HEK293 (cell line): Measurements from ENCODE around the gene ACSM4.

Experiments used
- CTCF ChIA-PET: fragments of 350-600 bp; formaldehyde crosslinking; extraction: SDS; loops from one replicate; lab custom pipeline; 2021; ENCODE audit warnings: antibody characterized with exemption; lab: Yijun Ruan, JAX
- POLR2A ChIA-PET: fragments of 300-600 bp; formaldehyde crosslinking; extraction: SDS; loops from one replicate; lab custom pipeline; 2020; ENCODE audit warnings: antibody characterized with exemption, inconsistent platforms; lab: Yijun Ruan, JAX
- H3K27ac ChIP-seq: fragments of 200-500 bp; sonication (Bioruptor generic); 2 replicates; pipeline ENCODE4 v1.5.1; 2014; ENCODE audit warnings: low read depth, low read length, control low read depth, inconsistent platforms; ENCODE audit errors: extremely low read depth
- H3K36me3 ChIP-seq, 2 experiments: fragments of 200-500 bp in 1 of 2; sonication (Bioruptor generic) in 1 of 2; 1 replicate in 1 of 2; 2 replicates in 1 of 2; pipeline ENCODE4 v1.5.1; 2014 to 2017; ENCODE audit warnings: inconsistent platforms in 2 of 2, low read length in 2 of 2; ENCODE audit not compliant: control insufficient read depth in 2 of 2, insufficient read depth in 1 of 2
- H3K4me1 ChIP-seq: fragments of 200-500 bp; sonication (Bioruptor generic); 2 replicates; pipeline ENCODE4 v1.5.1; 2014; ENCODE audit warnings: mild to moderate bottlenecking, low read length, inconsistent platforms; ENCODE audit not compliant: control insufficient read depth, insufficient read depth
- H3K4me3 ChIP-seq: 2 replicates; pipeline ENCODE4 v1.5.1; 2011; ENCODE audit warnings: low read depth, mild to moderate bottlenecking, control low read depth, low read length, moderate library complexity
- H3K9me3 ChIP-seq: fragments of 200-500 bp; sonication (Bioruptor generic); 2 replicates; pipeline ENCODE4 v1.5.1; 2014; ENCODE audit warnings: low read depth, low read length, inconsistent platforms; ENCODE audit not compliant: control insufficient read depth, insufficient read depth
- MZF1 ChIP-seq: fragments of 450-650 bp; formaldehyde crosslinking; IDR thresholded peaks from 2 replicates; pipeline ENCODE4 v1.5.1; 2017; ENCODE audit warnings: missing biosample characterization, missing genetic modification characterization, borderline replicate concordance
- ZBTB20 ChIP-seq: fragments of 450-650 bp; formaldehyde crosslinking; IDR thresholded peaks from 2 replicates; pipeline ENCODE4 v1.5.1; 2016; ENCODE audit warnings: missing biosample characterization, missing genetic modification characterization
- ZFP3 ChIP-seq: fragments of 450-650 bp; formaldehyde crosslinking; IDR thresholded peaks from 2 replicates; pipeline ENCODE4 v1.5.1; 2016; ENCODE audit warnings: low read depth, missing biosample characterization, missing genetic modification characterization
- ZNF132 ChIP-seq: fragments of 450-650 bp; formaldehyde crosslinking; IDR thresholded peaks from 2 replicates; pipeline ENCODE4 v1.5.1; 2017; ENCODE audit warnings: missing biosample characterization, missing genetic modification characterization, borderline replicate concordance
- ZNF169 ChIP-seq: fragments of 450-650 bp; formaldehyde crosslinking; IDR thresholded peaks from 2 replicates; pipeline ENCODE4 v1.5.1; 2016; ENCODE audit warnings: missing biosample characterization, missing genetic modification characterization
- ZNF292 ChIP-seq: fragments of 450-650 bp; formaldehyde crosslinking; IDR thresholded peaks from 2 replicates; pipeline ENCODE4 v1.5.1; 2016; ENCODE audit warnings: low read depth, missing biosample characterization, missing genetic modification characterization, borderline replicate concordance
- ZNF394 ChIP-seq: fragments of 450-650 bp; formaldehyde crosslinking; IDR thresholded peaks from 2 replicates; pipeline ENCODE4 v1.5.1; 2016; ENCODE audit warnings: missing biosample characterization, missing genetic modification characterization, mild to moderate bottlenecking, moderate library complexity, borderline replicate concordance
- ZNF560 ChIP-seq: fragments of 450-650 bp; formaldehyde crosslinking; IDR thresholded peaks from 2 replicates; pipeline ENCODE4 v1.5.1; 2017; ENCODE audit warnings: missing biosample characterization, missing genetic modification characterization, borderline replicate concordance
- ZNF600 ChIP-seq: fragments of 450-650 bp; formaldehyde crosslinking; IDR thresholded peaks from 2 replicates; pipeline ENCODE4 v1.5.1; 2016; ENCODE audit warnings: missing biosample characterization, missing genetic modification characterization
- ZNF610 ChIP-seq: fragments of 450-650 bp; formaldehyde crosslinking; IDR thresholded peaks from 2 replicates; pipeline ENCODE4 v1.5.1; 2016; ENCODE audit warnings: missing biosample characterization, missing genetic modification characterization, borderline replicate concordance
- ZNF791 ChIP-seq: fragments of 450-650 bp; formaldehyde crosslinking; IDR thresholded peaks from 2 replicates; pipeline ENCODE4 v1.5.1; 2016; ENCODE audit warnings: missing biosample characterization, missing genetic modification characterization
- TF ChIP-seq, protein P1 (sequence below): fragments of 450-650 bp; IDR thresholded peaks from 2 replicates; pipeline ENCODE4 v1.5.1; 2018; ENCODE audit warnings: missing biosample characterization, missing genetic modification characterization
- TF ChIP-seq, protein P2 (sequence below): fragments of 450-650 bp; formaldehyde crosslinking; IDR thresholded peaks from 2 replicates; pipeline ENCODE4 v1.5.1; 2016; ENCODE audit warnings: missing biosample characterization, missing genetic modification characterization, low read depth
- TF ChIP-seq, protein P3 (sequence below): fragments of 450-650 bp; formaldehyde crosslinking; IDR thresholded peaks from 2 replicates; pipeline ENCODE4 v1.5.1; 2016; ENCODE audit warnings: missing biosample characterization, missing genetic modification characterization, borderline replicate concordance
- TF ChIP-seq, protein P4 (sequence below): fragments of 450-650 bp; formaldehyde crosslinking; IDR thresholded peaks from 2 replicates; pipeline ENCODE4 v1.5.1; 2016; ENCODE audit warnings: missing biosample characterization, missing genetic modification characterization
- TF ChIP-seq, protein P5 (sequence below): fragments of 450-650 bp; formaldehyde crosslinking; conservative IDR thresholded peaks from 2 replicates; pipeline ENCODE4 v1.5.1; 2016; ENCODE audit warnings: low read depth, missing biosample characterization, missing genetic modification characterization
- TF ChIP-seq, protein P6 (sequence below): fragments of 450-650 bp; formaldehyde crosslinking; IDR thresholded peaks from 2 replicates; pipeline ENCODE4 v1.5.1; 2016; ENCODE audit warnings: missing biosample characterization, missing genetic modification characterization
- TF ChIP-seq, protein P7 (sequence below): fragments of 450-650 bp; formaldehyde crosslinking; conservative IDR thresholded peaks from 2 replicates; pipeline ENCODE4 v1.5.1; 2016; ENCODE audit warnings: low read depth, missing biosample characterization, missing genetic modification characterization

ACSM4 gene, protein sequence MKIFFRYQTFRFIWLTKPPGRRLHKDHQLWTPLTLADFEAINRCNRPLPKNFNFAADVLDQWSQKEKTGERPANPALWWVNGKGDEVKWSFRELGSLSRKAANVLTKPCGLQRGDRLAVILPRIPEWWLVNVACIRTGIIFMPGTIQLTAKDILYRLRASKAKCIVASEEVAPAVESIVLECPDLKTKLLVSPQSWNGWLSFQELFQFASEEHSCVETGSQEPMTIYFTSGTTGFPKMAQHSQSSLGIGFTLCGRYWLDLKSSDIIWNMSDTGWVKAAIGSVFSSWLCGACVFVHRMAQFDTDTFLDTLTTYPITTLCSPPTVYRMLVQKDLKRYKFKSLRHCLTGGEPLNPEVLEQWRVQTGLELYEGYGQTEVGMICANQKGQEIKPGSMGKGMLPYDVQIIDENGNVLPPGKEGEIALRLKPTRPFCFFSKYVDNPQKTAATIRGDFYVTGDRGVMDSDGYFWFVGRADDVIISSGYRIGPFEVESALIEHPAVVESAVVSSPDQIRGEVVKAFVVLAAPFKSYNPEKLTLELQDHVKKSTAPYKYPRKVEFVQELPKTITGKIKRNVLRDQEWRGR

DNA sequence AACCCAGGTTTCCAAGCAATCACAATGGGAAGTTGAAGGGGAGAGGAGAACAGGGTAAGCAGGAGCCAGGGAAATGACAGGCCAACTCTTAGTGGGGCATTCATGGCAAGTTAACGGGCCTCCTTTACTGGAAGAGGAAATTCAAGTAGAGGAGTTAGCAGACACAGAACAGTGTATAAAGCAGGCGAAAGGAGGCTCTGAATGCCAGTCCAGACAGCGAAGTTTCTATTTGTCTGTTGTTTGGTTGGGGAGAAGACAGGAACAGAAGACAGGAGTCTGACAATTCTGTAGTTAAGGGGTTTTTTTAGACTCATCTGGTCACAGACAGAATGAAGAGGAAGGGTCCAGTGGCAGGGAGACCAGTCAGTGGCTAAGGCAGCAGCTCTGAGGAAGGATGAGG lies at the start of gene ACSM4:
TSS of gene ACSM4 (plus strand) at position 301 of the 400 bp plus-strand sequence. CDS start 260 bp downstream, outside the sequence.
- ChIA-PET POLR2A (no interaction called here), CTCF (no interaction called here)
- H3K9me3 ChIP-seq: no peaks in the 10 kb centered on the region
- H3K27ac ChIP-seq: no peak within 1 kb of the TSS
- H3K36me3 ChIP-seq: no peaks in the 10 kb centered on the region
- no peak within 1 kb of the TSS for H3K4me3 ChIP-seq
- no peaks in the 10 kb centered on the region; the same call in 1 of the 2 replicates for H3K4me1 ChIP-seq
- TF ChIP-seq, protein P1, sequence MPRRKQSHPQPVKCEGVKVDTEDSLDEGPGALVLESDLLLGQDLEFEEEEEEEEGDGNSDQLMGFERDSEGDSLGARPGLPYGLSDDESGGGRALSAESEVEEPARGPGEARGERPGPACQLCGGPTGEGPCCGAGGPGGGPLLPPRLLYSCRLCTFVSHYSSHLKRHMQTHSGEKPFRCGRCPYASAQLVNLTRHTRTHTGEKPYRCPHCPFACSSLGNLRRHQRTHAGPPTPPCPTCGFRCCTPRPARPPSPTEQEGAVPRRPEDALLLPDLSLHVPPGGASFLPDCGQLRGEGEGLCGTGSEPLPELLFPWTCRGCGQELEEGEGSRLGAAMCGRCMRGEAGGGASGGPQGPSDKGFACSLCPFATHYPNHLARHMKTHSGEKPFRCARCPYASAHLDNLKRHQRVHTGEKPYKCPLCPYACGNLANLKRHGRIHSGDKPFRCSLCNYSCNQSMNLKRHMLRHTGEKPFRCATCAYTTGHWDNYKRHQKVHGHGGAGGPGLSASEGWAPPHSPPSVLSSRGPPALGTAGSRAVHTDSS (tag by site-specific recombination): no peak
- no peak for TF ChIP-seq ZNF132 (tag by site-specific recombination)
- TF ChIP-seq ZNF292 (tag by site-specific recombination): no peak
- no peak for TF ChIP-seq ZNF169 (tag by site-specific recombination)
- TF ChIP-seq, protein P2, sequence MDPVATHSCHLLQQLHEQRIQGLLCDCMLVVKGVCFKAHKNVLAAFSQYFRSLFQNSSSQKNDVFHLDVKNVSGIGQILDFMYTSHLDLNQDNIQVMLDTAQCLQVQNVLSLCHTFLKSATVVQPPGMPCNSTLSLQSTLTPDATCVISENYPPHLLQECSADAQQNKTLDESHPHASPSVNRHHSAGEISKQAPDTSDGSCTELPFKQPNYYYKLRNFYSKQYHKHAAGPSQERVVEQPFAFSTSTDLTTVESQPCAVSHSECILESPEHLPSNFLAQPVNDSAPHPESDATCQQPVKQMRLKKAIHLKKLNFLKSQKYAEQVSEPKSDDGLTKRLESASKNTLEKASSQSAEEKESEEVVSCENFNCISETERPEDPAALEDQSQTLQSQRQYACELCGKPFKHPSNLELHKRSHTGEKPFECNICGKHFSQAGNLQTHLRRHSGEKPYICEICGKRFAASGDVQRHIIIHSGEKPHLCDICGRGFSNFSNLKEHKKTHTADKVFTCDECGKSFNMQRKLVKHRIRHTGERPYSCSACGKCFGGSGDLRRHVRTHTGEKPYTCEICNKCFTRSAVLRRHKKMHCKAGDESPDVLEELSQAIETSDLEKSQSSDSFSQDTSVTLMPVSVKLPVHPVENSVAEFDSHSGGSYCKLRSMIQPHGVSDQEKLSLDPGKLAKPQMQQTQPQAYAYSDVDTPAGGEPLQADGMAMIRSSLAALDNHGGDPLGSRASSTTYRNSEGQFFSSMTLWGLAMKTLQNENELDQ (tag by site-specific recombination): no peak
- TF ChIP-seq, protein P3, sequence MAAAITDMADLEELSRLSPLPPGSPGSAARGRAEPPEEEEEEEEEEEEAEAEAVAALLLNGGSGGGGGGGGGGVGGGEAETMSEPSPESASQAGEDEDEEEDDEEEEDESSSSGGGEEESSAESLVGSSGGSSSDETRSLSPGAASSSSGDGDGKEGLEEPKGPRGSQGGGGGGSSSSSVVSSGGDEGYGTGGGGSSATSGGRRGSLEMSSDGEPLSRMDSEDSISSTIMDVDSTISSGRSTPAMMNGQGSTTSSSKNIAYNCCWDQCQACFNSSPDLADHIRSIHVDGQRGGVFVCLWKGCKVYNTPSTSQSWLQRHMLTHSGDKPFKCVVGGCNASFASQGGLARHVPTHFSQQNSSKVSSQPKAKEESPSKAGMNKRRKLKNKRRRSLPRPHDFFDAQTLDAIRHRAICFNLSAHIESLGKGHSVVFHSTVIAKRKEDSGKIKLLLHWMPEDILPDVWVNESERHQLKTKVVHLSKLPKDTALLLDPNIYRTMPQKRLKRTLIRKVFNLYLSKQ (tag by site-specific recombination): no peak
- TF ChIP-seq, protein P4, sequence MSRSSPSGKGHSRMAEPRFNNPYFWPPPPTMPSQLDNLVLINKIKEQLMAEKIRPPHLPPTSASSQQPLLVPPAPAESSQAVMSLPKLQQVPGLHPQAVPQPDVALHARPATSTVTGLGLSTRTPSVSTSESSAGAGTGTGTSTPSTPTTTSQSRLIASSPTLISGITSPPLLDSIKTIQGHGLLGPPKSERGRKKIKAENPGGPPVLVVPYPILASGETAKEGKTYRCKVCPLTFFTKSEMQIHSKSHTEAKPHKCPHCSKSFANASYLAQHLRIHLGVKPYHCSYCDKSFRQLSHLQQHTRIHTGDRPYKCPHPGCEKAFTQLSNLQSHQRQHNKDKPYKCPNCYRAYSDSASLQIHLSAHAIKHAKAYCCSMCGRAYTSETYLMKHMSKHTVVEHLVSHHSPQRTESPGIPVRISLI (tag by site-specific recombination): no peak
- no peak for TF ChIP-seq ZBTB20 (tag by site-specific recombination)
- TF ChIP-seq ZNF394 (tag by site-specific recombination): no peak
- TF ChIP-seq, protein P5, sequence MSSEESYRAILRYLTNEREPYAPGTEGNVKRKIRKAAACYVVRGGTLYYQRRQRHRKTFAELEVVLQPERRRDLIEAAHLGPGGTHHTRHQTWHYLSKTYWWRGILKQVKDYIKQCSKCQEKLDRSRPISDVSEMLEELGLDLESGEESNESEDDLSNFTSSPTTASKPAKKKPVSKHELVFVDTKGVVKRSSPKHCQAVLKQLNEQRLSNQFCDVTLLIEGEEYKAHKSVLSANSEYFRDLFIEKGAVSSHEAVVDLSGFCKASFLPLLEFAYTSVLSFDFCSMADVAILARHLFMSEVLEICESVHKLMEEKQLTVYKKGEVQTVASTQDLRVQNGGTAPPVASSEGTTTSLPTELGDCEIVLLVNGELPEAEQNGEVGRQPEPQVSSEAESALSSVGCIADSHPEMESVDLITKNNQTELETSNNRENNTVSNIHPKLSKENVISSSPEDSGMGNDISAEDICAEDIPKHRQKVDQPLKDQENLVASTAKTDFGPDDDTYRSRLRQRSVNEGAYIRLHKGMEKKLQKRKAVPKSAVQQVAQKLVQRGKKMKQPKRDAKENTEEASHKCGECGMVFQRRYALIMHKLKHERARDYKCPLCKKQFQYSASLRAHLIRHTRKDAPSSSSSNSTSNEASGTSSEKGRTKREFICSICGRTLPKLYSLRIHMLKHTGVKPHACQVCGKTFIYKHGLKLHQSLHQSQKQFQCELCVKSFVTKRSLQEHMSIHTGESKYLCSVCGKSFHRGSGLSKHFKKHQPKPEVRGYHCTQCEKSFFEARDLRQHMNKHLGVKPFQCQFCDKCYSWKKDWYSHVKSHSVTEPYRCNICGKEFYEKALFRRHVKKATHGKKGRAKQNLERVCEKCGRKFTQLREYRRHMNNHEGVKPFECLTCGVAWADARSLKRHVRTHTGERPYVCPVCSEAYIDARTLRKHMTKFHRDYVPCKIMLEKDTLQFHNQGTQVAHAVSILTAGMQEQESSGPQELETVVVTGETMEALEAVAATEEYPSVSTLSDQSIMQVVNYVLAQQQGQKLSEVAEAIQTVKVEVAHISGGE: no peak
- no peak for TF ChIP-seq ZNF560 (tag by site-specific recombination)
- TF ChIP-seq, protein P6, sequence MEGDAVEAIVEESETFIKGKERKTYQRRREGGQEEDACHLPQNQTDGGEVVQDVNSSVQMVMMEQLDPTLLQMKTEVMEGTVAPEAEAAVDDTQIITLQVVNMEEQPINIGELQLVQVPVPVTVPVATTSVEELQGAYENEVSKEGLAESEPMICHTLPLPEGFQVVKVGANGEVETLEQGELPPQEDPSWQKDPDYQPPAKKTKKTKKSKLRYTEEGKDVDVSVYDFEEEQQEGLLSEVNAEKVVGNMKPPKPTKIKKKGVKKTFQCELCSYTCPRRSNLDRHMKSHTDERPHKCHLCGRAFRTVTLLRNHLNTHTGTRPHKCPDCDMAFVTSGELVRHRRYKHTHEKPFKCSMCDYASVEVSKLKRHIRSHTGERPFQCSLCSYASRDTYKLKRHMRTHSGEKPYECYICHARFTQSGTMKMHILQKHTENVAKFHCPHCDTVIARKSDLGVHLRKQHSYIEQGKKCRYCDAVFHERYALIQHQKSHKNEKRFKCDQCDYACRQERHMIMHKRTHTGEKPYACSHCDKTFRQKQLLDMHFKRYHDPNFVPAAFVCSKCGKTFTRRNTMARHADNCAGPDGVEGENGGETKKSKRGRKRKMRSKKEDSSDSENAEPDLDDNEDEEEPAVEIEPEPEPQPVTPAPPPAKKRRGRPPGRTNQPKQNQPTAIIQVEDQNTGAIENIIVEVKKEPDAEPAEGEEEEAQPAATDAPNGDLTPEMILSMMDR: no peak
- no peak for TF ChIP-seq MZF1 (tag by site-specific recombination)
- no peak for TF ChIP-seq ZNF610
- TF ChIP-seq ZNF600 (tag by site-specific recombination): no peak
- no peak for TF ChIP-seq ZNF791 (tag by site-specific recombination)
- TF ChIP-seq ZFP3: no peak
- TF ChIP-seq, protein P7, sequence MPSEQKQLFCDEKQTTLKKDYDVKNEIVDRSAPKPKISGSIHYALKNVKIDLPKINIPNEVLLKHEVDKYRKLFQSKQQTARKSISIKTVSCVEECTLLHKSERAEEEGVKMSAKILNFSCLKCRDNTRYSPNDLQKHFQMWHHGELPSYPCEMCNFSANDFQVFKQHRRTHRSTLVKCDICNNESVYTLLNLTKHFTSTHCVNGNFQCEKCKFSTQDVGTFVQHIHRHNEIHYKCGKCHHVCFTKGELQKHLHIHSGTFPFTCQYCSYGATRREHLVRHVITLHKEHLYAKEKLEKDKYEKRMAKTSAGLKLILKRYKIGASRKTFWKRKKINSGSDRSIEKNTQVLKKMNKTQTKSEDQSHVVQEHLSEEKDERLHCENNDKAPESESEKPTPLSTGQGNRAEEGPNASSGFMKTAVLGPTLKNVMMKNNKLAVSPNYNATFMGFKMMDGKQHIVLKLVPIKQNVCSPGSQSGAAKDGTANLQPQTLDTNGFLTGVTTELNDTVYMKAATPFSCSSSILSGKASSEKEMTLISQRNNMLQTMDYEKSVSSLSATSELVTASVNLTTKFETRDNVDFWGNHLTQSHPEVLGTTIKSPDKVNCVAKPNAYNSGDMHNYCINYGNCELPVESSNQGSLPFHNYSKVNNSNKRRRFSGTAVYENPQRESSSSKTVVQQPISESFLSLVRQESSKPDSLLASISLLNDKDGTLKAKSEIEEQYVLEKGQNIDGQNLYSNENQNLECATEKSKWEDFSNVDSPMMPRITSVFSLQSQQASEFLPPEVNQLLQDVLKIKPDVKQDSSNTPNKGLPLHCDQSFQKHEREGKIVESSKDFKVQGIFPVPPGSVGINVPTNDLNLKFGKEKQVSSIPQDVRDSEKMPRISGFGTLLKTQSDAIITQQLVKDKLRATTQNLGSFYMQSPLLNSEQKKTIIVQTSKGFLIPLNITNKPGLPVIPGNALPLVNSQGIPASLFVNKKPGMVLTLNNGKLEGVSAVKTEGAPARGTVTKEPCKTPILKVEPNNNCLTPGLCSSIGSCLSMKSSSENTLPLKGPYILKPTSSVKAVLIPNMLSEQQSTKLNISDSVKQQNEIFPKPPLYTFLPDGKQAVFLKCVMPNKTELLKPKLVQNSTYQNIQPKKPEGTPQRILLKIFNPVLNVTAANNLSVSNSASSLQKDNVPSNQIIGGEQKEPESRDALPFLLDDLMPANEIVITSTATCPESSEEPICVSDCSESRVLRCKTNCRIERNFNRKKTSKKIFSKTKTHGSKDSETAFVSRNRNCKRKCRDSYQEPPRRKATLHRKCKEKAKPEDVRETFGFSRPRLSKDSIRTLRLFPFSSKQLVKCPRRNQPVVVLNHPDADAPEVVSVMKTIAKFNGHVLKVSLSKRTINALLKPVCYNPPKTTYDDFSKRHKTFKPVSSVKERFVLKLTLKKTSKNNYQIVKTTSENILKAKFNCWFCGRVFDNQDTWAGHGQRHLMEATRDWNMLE (tag by site-specific recombination): no peak
